Memory B cell (primary cell): ENCODE data around the gene RPL35.

Experiments
- ATAC-seq: fragments of 150-1000 bp; cut with Tn5 transposase; 2 replicates; pipeline ENCODE4 v1.10.0; 2021; ENCODE audit warnings: low read depth, mild to moderate bottlenecking, moderate library complexity
- DNase-seq, 2 donors: peaks; one replicate each; pipeline ENCODE4 v3.0.0; 2022; ENCODE audit warnings: low spot score in 2 of 2
- H3K27ac Mint-ChIP-seq: one replicate; pipeline ENCODE4 v1.8.0; 2022; ENCODE audit warnings: mild to moderate bottlenecking, moderate library complexity, mixed read lengths
- H3K27me3 Mint-ChIP-seq: one replicate; pipeline ENCODE4 v1.8.0; 2022; ENCODE audit warnings: mixed read lengths
- H3K36me3 Mint-ChIP-seq: one replicate; pipeline ENCODE4 v1.8.0; 2022; ENCODE audit warnings: mild to moderate bottlenecking, mixed read lengths
- H3K4me1 Mint-ChIP-seq: one replicate; pipeline ENCODE4 v1.8.0; 2022; ENCODE audit warnings: mixed read lengths
- H3K4me3 Mint-ChIP-seq: one replicate; pipeline ENCODE4 v1.8.0; 2022; ENCODE audit warnings: mild to moderate bottlenecking, moderate library complexity, mixed read lengths
- H3K9me3 Mint-ChIP-seq: one replicate; pipeline ENCODE4 v1.8.0; 2022; ENCODE audit warnings: mixed read lengths

RPL35 gene

GRCh38 chr9:124861342-124862229 is at the start of gene RPL35, which contains the start of gene ARPC5L:
TSS of gene RPL35 (minus strand) at chr9:124861957. CDS start at chr9:124861912, 45 bp downstream.
TSS of gene ARPC5L (plus strand) at chr9:124862130. CDS start at chr9:124869291, 7,161 bp downstream.
- peak within 1 kb of the TSS; percentile 99 for H3K4me3 Mint-ChIP-seq
- no peaks in the 10 kb centered on the region for H3K27me3 Mint-ChIP-seq
- DNase-seq (peak; percentile 94 to 95), ATAC-seq (peak; percentile 91)
- H3K36me3 Mint-ChIP-seq = peaks cover 18% of the 10 kb centered on the region
- no peaks in the 10 kb centered on the region for H3K9me3 Mint-ChIP-seq
- peak within 1 kb of the TSS; percentile 90 for H3K27ac Mint-ChIP-seq
- peaks cover 29% of the 10 kb centered on the region for H3K4me1 Mint-ChIP-seq

GRCh38 chr9:124908098-124908497 is 46.3 kb upstream of the RPL35 start:
- Mint-ChIP-seq H3K36me3 (peaks cover 33% of the 10 kb centered on the region), H3K27ac (peak overlapping the region; percentile 18), H3K27me3 (no peaks in the 10 kb centered on the region), H3K4me1 (no peaks in the 10 kb centered on the region), H3K4me3 (no peak overlapping the region), H3K9me3 (no peaks in the 10 kb centered on the region)
- no peak for DNase-seq
- ATAC-seq = no peak

GRCh38 chr9:124906966-124907365 is 45.2 kb upstream of the RPL35 start:
- Mint-ChIP-seq H3K4me3 (no peak overlapping the region), H3K27ac (peak overlapping the region; percentile 18), H3K36me3 (peaks cover 28% of the 10 kb centered on the region), H3K9me3 (no peaks in the 10 kb centered on the region), H3K4me1 (no peaks in the 10 kb centered on the region), H3K27me3 (no peaks in the 10 kb centered on the region)
- ATAC-seq = no peak
- no peak for DNase-seq

- H3K36me3 Mint-ChIP-seq = peaks cover 15% of the 10 kb centered on the region
- H3K27ac Mint-ChIP-seq = no peak overlapping the region
- ATAC-seq = no peak
- no peaks in the 10 kb centered on the region for H3K27me3 Mint-ChIP-seq
- H3K9me3 Mint-ChIP-seq = no peaks in the 10 kb centered on the region
- peaks cover 2% of the 10 kb centered on the region for H3K4me1 Mint-ChIP-seq
- no peak for DNase-seq
- H3K4me3 Mint-ChIP-seq = no peak overlapping the region
Observed at GRCh38 chr9:124899845-124900244, 38.1 kb upstream of the RPL35 start.

- no peak for DNase-seq
- Mint-ChIP-seq H3K27me3 (no peaks in the 10 kb centered on the region), H3K4me3 (no peak overlapping the region), H3K9me3 (no peaks in the 10 kb centered on the region), H3K36me3 (peaks cover 20% of the 10 kb centered on the region), H3K4me1 (peaks cover 5% of the 10 kb centered on the region), H3K27ac (no peak overlapping the region)
- no peak for ATAC-seq
Observed at GRCh38 chr9:124897570-124898460, 36.1 kb upstream of the RPL35 start.

- Mint-ChIP-seq H3K27me3 (no peaks in the 10 kb centered on the region), H3K4me1 (peaks cover 5% of the 10 kb centered on the region), H3K27ac (no peak overlapping the region), H3K4me3 (no peak overlapping the region), H3K36me3 (peaks cover 28% of the 10 kb centered on the region), H3K9me3 (no peaks in the 10 kb centered on the region)
- peak; percentile 87 for ATAC-seq
- peak in 1 of 2 donors; percentile 46 for DNase-seq
Observed at GRCh38 chr9:124894741-124895170, 33.0 kb upstream of the RPL35 start.

- Mint-ChIP-seq H3K27ac (no peak overlapping the region), H3K4me3 (no peak overlapping the region), H3K9me3 (no peaks in the 10 kb centered on the region), H3K27me3 (no peaks in the 10 kb centered on the region), H3K36me3 (peaks cover 32% of the 10 kb centered on the region), H3K4me1 (peaks cover 5% of the 10 kb centered on the region)
- DNase-seq (no peak), ATAC-seq (no peak)
Observed at GRCh38 chr9:124894035-124894740, 32.4 kb upstream of the RPL35 start.

GRCh38 chr9:124890179-124890578 is 28.4 kb upstream of the RPL35 start:
- H3K27ac Mint-ChIP-seq = no peak overlapping the region
- ATAC-seq = no peak
- peaks cover 35% of the 10 kb centered on the region for H3K36me3 Mint-ChIP-seq

GRCh38 chr9:124889006-124889405 is 27.2 kb upstream of the RPL35 start:
- Mint-ChIP-seq H3K9me3 (no peaks in the 10 kb centered on the region), H3K4me3 (no peak overlapping the region), H3K27ac (no peak overlapping the region), H3K27me3 (no peaks in the 10 kb centered on the region), H3K4me1 (no peaks in the 10 kb centered on the region), H3K36me3 (peaks cover 32% of the 10 kb centered on the region)
- ATAC-seq = no peak
- no peak for DNase-seq

More at GRCh38 chr9:124890179-124890578, 28.4 kb upstream of the RPL35 start:
- Mint-ChIP-seq H3K4me1 (peaks cover 5% of the 10 kb centered on the region), H3K4me3 (no peak overlapping the region), H3K9me3 (no peaks in the 10 kb centered on the region), H3K27me3 (no peaks in the 10 kb centered on the region)
- no peak for DNase-seq

- DNase-seq (no peak), ATAC-seq (no peak)
- H3K27ac Mint-ChIP-seq = no peak overlapping the region
- no peak overlapping the region for H3K4me3 Mint-ChIP-seq
- no peaks in the 10 kb centered on the region for H3K9me3 Mint-ChIP-seq
- H3K27me3 Mint-ChIP-seq = no peaks in the 10 kb centered on the region
- H3K4me1 Mint-ChIP-seq = no peaks in the 10 kb centered on the region
- peaks cover 31% of the 10 kb centered on the region for H3K36me3 Mint-ChIP-seq
Observed at GRCh38 chr9:124887832-124888231, 26.1 kb upstream of the RPL35 start.

- peaks cover 31% of the 10 kb centered on the region for H3K36me3 Mint-ChIP-seq
- no peaks in the 10 kb centered on the region for H3K9me3 Mint-ChIP-seq
- H3K4me1 Mint-ChIP-seq = no peaks in the 10 kb centered on the region
- ATAC-seq (no peak), DNase-seq (no peak)
- no peak overlapping the region for H3K4me3 Mint-ChIP-seq
- H3K27me3 Mint-ChIP-seq = no peaks in the 10 kb centered on the region
- no peak overlapping the region for H3K27ac Mint-ChIP-seq
Observed at GRCh38 chr9:124886866-124887492, 25.2 kb upstream of the RPL35 start.

GRCh38 chr9:124886461-124886860 is 24.7 kb upstream of the RPL35 start:
- Mint-ChIP-seq H3K27ac (no peak overlapping the region), H3K27me3 (no peaks in the 10 kb centered on the region), H3K4me1 (no peaks in the 10 kb centered on the region), H3K9me3 (no peaks in the 10 kb centered on the region), H3K4me3 (no peak overlapping the region), H3K36me3 (peaks cover 32% of the 10 kb centered on the region)
- DNase-seq (no peak), ATAC-seq (no peak)

- ATAC-seq = no peak
- H3K4me3 Mint-ChIP-seq = no peak overlapping the region
- H3K4me1 Mint-ChIP-seq = no peaks in the 10 kb centered on the region
- DNase-seq = no peak
- H3K27me3 Mint-ChIP-seq = no peaks in the 10 kb centered on the region
- H3K27ac Mint-ChIP-seq = no peak overlapping the region
- peaks cover 31% of the 10 kb centered on the region for H3K36me3 Mint-ChIP-seq
- no peaks in the 10 kb centered on the region for H3K9me3 Mint-ChIP-seq
Observed at GRCh38 chr9:124885551-124885950, 23.8 kb upstream of the RPL35 start.
